Endothelial cell of umbilical vein (primary cell): Measurements from ENCODE around the gene NDC80.

ENCODE experiments used
- CTCF ChIP-seq, 2 donors: IDR thresholded peaks; 1 replicate in 1 of 2; 2 replicates in 1 of 2; pipeline ENCODE4 v1.5.1; 2011; ENCODE audit warnings: low read length in 2 of 2, mild to moderate bottlenecking in 2 of 2, moderate library complexity in 2 of 2, control low read depth in 1 of 2, inconsistent platforms in 1 of 2, low read depth in 1 of 2; ENCODE audit not compliant: insufficient read depth in 1 of 2; ENCODE audit errors: extremely low read depth in 1 of 2
- JUN ChIP-seq: IDR thresholded peaks from 2 replicates; pipeline ENCODE4 v1.6.1; 2011; ENCODE audit warnings: borderline replicate concordance, low read depth; ENCODE audit not compliant: insufficient read length, insufficient read depth
- MAX ChIP-seq: IDR thresholded peaks from 2 replicates; pipeline ENCODE4 v1.6.1; 2011; ENCODE audit not compliant: insufficient read depth, insufficient read length
- POLR2A ChIP-seq: IDR thresholded peaks from 2 replicates; pipeline ENCODE4 v1.6.1; 2012; ENCODE audit warnings: low read depth, mild to moderate bottlenecking, control low read depth, low read length
- POLR2AphosphoS5 ChIP-seq: IDR thresholded peaks from 2 replicates; pipeline ENCODE4 v1.6.1; 2012; ENCODE audit warnings: low read depth, mild to moderate bottlenecking, control low read depth, low read length, moderate library complexity; ENCODE audit not compliant: insufficient read depth

- TF ChIP-seq CTCF (IDR thresholded peaks at IDR 0.05; ENCODE audit: extremely low read depth in 1 of 2, insufficient read depth in 1 of 2, low read depth in 1 of 2, low read length in 2 of 2) (no peak), POLR2AphosphoS5 (no peak), POLR2A (no peak), MAX (no peak), JUN (no peak)
These were observed 30.8 kb upstream of the NDC80 start for GRCh38 chr18:2540575-2540974.
